HG03196 (cell line): ENCODE results near the gene COL18A1.
"Not testable (repeated sequence)": the region's sequence is repeated elsewhere in the genome, so short reads cannot be mapped to it uniquely, and the experiment has no call there.

ENCODE experiments used
- ATAC-seq: cut with Tn5 transposase; IDR thresholded peaks from one replicate; pipeline ENCODE4 v1.9.1; 2021; ENCODE audit not compliant: unreplicated experiment

Gene COL18A1

GRCh38 chr21:45488931-45489721 is 84.2 kb downstream of the COL18A1 start:
- no peak for ATAC-seq

- no peak for ATAC-seq
Observed at GRCh38 chr21:45489722-45489982, 84.7 kb downstream of the COL18A1 start.

GRCh38 chr21:45490049-45490731 is 85.2 kb downstream of the COL18A1 start:
- ATAC-seq, result no peak

GRCh38 chr21:45491056-45491455 is 86.1 kb downstream of the COL18A1 start:
- ATAC-seq, result no peak

GRCh38 chr21:45491623-45492022 is 86.7 kb downstream of the COL18A1 start:
- ATAC-seq, result no peak

- ATAC-seq, result no peak
Observed at GRCh38 chr21:45492765-45493164, 87.8 kb downstream of the COL18A1 start.

- ATAC-seq, result no peak
Observed at GRCh38 chr21:45493401-45494001, 88.5 kb downstream of the COL18A1 start.

GRCh38 chr21:45494135-45494850 is 89.3 kb downstream of the COL18A1 start:
- ATAC-seq, result no peak

- no peak for ATAC-seq
Observed at GRCh38 chr21:45494851-45495680, 90.1 kb downstream of the COL18A1 start.

- no peak for ATAC-seq
Observed at GRCh38 chr21:45496151-45496967, 91.4 kb downstream of the COL18A1 start.

GRCh38 chr21:45496968-45497845 is 92.2 kb downstream of the COL18A1 start:
- ATAC-seq, result no peak

GRCh38 chr21:45497846-45498645 is 93.1 kb downstream of the COL18A1 start:
- ATAC-seq, result no peak

GRCh38 chr21:45498646-45499000 is 93.7 kb downstream of the COL18A1 start:
- no peak for ATAC-seq

GRCh38 chr21:45499201-45499750 is 94.3 kb downstream of the COL18A1 start:
- ATAC-seq, result no peak

- ATAC-seq, result no peak
Observed at GRCh38 chr21:45499970-45500577, 95.1 kb downstream of the COL18A1 start.

- not testable (repeated sequence) for ATAC-seq
Observed at GRCh38 chr21:45501081-45502005, 96.4 kb downstream of the COL18A1 start.

- ATAC-seq, result no peak
Observed at GRCh38 chr21:45502006-45502345, 97.0 kb downstream of the COL18A1 start.
